Esophagus mucosa (tissue), 1 donor: ENCODE results near the gene KDSR. TPM values are rescaled to one million over a fixed set of nuclear protein-coding genes. Genes with fewer than 3 reads are reported as not detected.

Source experiments
- ATAC-seq: fragments of 200-7000 bp; cut with Tn5 transposase; one replicate; pipeline ENCODE4 v1.9.1; 2020
- total RNA-seq: library from RNA; stranded (reverse); gene quantifications from one replicate; pipeline ENCODE4 v1.2.4, GENCODE V29; 2023
- donor health status: DM: yes; HTN: yes; CAD: no.

Gene KDSR
- total RNA-seq, 1 donor from 2014 or later: 37.8 TPM

- no peak for ATAC-seq
These were observed 83.5 kb downstream of the KDSR start for GRCh38 chr18:63283305-63284094.

- no peak for ATAC-seq
These were observed 84.2 kb downstream of the KDSR start for GRCh38 chr18:63282793-63283192.

Other genes starting within 250 kb of the KDSR start
- 2.3 TPM for gene BCL2, start 47.4 kb downstream of the KDSR start, total RNA-seq
- gene VPS4B, start 55.3 kb upstream of the KDSR start, total RNA-seq: 135 TPM
- gene SERPINB5, start 109.8 kb upstream of the KDSR start, total RNA-seq: 213 TPM
- 0.60 TPM for gene SERPINB12, start 175.2 kb upstream of the KDSR start, total RNA-seq
- 281 TPM for gene SERPINB13, start 220.1 kb upstream of the KDSR start, total RNA-seq